NCI-H2029 treated with DMSO at 0.1 percent for 48 hours (cell line): ENCODE measurements around the gene TRIM33.
"Not testable (repeated sequence)": the region's sequence is repeated elsewhere in the genome, so short reads cannot be mapped to it uniquely, and the experiment has no call there.

Experiments
- DNase-seq: peaks from one replicate; lab custom pipeline; 2025; lab: John Stamatoyannopoulos, UW

The TRIM33 gene

DNA sequence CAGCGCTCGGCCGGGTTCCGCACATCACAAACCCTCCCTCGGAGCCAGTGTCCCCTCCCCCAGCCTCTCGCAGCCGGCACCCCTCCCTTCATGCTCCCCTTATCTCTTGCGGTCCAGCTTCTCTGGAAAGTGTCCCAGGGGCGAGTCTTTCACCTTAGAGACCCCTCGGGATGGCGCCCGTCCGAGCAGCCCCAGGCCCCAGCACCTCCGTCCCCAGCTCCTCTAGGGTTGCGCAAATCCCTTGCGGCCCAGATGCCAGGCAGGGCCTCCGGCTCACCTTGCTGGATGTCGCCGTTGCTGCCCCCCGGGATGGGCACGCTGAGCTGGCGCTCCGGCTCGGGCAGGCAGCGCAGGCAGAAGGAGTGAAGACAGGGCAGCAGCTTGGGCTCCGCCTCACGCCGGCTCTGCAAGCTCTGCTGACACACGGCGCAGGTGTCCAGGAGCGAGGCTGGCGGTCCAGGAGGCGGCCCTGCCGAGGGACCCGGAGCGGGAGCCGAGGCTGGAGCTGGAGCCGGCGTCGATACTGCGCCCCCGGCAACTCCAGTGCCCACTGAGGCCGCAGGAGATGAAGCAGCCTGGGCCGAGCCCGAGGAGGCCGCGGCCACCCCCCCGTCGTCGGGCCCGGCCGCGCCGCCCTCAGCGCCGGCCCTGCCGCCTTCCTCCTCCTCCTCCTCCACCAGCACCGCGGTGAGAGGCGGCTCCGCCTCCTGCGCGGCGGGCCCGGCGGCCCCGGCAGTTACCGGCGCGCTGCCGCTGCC lies 550 bp downstream of the TRIM33 start:
- DNase-seq = no peak

DNA sequence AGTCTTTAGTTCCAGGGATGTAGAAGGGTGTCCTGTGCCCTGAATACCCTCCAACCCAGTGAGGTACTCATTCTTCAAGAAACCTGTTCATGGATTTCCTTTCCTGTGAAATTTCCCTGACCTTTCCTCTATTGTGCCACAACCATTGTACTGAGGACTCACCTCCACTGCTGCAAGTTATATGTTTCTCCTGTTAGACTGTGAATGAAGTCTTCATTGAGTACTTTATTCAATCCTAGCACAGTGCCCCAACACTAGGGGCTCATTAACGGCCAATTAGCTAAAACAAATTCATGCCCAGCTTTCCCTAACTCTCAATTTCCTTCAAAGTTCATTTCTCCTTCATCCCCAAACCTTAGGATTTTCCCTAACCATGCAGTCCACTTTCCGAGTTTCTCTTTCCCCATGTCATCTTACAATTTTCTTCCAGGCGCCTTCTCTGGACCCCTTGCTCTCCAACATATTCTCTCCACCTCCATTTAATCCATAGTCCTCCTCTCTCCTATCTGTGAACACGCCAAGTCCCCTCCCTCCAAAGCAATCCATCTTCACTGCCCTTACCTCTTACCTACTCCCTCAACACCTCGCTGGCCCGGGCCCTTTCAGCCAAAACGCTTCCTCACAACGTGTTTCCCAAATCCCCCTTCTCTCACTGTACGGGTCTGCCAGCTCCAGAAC lies 1.3 kb downstream of the TRIM33 start:
- no peak for DNase-seq

DNA sequence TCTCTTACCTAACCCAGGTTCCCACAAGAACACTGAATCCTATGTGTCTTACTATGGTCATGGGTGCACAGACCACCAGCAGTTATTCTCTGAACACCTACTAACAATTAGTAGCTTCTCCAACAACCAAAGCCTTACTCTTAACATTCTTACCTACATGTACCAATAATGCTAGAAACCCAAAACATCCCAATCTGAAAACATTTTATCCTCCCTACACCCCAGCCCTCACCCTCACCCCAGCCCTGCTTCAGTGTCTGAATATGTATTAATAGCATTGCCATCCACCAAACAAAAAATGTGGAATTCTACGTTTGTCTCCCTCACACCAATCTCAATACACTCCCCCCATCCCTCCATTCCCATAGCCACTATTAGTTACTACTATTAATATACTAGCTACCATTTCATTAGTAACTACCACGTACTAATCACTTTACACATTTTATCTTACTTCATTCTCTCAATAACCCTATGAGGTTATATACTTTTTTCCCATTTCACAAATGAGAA lies 2.6 kb downstream of the TRIM33 start:
- DNase-seq = no peak

DNA sequence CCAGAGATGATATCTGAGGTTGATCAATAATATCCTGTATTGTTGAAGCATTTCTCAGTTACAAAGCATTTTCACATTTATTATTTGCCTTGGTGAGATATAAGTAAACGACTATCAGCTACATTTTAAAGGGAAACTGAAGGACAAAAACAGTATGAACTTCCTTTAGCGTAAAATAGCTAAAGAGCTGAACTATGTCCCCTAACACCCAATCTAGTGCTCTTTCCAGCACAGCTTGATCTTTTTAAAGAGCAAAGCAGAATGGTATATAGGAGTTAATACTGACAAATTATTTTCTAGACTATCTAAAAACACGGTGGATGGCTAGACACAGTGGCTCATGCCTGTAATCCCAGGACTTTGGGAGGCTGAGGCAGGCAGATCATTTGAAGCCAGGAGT lies 3.5 kb downstream of the TRIM33 start:
- DNase-seq = no peak

DNA sequence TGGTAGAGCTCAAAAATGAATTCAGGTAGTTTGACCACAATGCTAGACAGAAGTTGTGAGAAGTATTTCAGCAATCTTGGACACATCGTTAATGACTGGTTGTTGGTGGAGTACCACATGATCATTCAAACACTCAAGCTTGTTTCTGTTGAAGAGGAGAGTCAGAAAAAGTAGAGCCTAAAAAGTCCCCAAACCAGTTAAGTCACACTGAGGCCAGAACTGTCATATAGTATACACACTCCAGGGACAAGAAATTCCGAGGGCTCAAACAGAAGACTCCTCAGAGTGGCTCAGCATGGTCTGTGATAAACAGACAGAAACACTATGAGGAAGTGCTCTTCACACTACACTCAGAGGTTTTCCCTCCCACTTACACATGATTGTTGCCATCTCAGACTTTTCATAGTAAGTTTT lies 5.8 kb downstream of the TRIM33 start:
- no peak for DNase-seq

DNA sequence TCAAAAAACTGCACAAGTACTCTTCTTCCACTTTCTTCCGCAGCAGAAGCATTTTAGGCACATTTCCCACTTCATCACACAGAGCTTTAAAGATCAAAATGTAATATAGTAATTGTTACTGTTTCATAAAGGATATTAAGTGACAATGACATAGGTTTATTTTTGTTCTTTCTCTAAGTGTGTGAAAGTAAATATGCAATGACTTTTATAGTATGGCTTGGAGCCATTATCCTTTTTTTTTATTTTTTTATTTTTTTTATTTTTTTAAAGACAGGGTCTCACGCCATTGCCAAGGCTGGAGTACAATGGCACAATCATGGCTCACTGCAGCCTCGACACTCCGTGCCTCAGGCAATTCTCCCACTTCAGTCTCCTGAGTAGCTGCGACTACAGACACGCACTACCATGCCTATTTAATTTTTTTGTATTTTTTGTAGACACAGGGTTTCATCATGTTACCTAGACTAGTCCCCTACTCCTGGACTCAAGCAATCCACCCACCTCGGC lies 7.0 kb downstream of the TRIM33 start:
- DNase-seq = no peak

DNA sequence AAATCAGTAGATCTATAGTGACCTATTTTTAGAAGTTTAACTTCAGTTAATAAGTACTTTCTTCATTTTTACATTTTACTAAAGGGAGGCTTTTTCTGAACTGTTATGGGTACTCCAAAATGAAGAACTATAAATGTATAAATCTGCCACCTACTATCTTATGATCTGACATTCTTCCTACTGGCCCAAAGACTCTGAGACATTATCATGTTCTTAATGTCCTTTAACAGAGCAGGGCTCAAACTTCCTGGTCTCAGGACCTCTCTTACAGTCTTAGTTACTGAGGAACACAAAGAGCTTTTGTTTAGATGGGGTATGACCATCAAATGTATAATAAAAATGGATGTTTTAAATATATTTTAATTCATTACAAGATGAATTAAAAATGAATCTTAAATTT lies 8.9 kb downstream of the TRIM33 start:
- no peak for DNase-seq

DNA sequence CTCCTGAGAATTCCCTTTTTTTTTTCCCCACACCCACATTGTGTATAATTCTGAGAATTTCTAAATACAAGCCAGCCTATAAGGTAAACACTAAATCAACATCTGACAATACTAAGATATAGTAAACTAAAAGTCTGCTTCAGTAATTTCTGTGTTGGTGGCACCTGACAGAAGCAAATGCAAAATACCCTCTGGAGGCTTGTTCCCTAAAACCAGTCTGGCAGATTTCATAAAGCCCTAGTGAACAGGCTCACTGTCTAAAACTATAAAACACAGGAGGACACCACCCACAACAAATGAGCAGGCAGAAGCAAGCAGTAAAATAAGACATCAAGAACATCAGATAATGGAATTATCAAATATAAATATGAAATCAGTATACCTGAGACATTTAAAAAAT lies 11.5 kb downstream of the TRIM33 start:
- DNase-seq = no peak

DNA sequence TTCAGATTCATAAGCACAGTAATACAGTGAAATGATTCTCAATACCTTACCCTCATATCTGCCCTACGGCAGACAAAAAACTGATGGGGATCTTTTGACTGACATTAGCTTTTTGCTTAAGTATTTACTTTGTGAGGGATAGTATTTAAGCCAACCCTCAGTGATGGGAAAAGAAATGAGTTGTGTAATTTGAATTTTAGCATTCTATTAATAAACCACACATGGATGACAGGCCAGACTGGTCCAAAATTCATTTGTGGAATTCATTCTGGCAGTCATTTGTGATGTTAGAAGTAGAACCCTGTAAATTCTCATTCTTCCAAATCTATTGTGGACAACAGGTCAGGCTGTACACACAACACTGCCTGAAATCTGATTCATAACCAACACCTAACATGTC lies 14.9 kb downstream of the TRIM33 start:
- DNase-seq = no peak

DNA sequence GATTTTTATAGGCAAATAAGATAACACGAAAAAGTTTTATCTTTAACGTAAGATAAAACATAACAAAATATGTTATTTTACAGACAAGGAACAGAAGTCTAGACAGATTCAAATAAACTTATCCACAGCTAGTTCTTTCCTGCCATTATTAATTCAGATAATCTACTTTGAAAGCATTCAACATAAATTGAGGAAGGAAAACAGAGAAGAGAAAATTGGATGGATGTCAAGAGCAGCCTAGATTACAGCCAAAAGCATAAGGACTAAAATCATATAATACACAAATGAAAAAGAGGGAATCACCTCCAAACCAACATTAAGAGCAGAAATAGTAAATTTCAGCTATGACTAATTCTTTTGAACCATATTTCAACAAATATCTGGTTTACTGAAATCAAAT lies 15.5 kb downstream of the TRIM33 start:
- DNase-seq = no peak

DNA sequence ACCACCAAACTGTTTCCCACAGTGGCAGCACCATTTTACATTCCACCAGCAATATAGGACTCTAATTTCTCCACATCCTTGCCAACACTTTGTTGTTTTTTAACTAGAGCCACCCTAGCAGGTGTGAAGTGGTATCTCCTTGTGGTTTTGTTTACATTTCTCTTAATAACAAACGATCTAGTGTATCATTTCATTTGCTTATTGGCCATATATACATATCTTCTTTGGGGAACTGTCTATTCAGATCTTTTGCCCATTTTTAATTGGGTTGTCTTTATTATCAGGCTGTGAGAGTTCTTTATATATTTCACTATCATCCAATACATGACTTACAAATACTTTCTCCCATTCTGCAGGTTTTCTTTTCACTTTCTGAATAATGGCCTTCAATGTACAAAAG lies 18.0 kb downstream of the TRIM33 start:
- DNase-seq = no peak

DNA sequence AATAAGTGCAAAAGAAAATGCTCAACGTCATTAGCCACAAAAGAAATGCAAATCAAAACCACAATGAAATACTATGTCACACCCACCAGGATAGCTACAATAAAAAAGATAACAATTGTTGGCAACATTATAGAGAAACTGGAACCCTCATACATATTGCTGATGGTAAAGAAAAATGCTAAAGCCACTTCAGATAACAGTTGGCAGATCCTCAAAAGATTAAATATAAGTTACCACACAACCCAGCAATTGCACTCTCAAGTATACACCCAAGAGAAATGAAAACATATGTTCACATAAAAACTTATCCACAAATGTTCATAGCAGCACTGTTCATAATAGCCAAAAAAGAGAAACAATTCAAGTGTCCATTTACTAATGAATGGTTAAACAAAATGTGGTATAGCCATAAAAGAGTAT lies 20.7 kb downstream of the TRIM33 start:
- no peak for DNase-seq

DNA sequence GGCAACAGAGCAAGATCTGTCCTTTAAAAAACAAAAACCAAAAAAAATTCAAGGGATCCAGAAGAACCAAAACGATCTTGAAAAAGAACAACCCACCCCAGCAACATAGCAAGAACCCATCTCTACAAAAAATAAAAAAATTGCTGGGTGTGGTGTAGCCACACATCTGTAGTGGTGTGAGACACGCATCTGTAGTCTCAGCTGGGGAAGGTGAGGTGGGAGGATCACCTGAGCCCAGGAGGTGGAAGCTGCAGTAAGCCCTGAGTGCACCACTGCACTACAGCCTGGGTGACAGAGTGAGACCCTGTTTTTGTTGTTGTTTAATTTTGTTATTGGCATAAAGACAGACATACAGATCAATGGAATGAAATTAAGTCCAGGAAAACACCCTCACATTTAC lies 22.3 kb downstream of the TRIM33 start:
- DNase-seq = no peak

DNA sequence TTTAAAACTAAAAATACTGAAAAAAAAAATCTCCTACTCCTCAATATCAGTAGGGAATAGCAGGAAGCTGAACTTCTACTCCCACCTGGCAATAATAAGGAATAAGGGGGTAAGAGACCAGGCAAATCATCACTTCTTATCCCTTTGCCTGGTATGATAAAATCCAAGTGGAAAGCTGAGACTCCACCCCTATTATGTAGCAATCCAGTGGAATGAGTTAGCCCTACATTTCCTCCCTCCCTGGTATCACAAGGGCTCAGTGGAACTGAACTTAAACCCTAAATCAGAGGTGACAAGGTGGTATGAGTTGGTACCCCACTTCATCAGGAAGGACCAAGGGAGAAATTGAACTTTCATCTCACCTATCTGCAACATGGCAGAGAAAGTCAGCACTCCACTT lies 25.7 kb downstream of the TRIM33 start:
- DNase-seq = no peak

DNA sequence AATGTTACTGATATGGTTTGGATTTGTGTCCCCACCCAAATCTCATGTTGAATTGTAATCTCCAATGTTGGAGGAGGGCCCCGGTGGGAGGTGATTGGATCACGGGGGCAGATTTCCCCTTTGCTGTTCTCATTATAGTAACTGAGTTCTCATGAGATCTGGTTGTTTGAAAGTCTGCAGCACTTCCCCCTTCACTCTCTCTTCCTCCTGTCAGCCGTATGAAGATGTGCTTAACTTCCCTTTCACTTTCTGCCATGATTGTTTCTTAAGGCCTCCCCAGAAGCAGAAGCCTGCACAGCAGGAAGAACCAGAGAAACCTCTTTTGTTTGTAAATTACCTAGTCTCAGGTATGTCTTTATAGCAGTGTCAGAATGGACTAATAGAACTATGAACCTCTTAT lies 28.4 kb downstream of the TRIM33 start:
- DNase-seq = no peak

DNA sequence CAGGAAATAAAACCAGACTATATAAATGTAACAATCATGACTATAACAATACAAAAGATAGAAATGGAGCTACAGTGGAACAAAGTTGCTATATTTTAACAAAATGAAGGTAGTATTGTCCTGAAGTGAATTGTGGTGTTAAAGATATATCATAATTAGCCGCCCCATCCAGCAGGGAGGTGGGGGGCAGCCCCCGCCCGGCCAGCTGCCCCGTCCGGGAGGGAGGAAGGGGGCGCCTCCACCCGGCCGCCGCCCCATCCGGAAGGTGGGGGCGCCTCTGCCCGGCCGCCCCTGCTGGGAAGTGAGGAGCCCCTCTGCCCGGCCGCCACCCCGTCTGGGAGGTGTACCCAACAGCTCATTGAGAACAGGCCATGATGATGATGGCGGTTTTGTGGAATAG lies 31.4 kb downstream of the TRIM33 start:
- DNase-seq = not testable (repeated sequence)

DNA sequence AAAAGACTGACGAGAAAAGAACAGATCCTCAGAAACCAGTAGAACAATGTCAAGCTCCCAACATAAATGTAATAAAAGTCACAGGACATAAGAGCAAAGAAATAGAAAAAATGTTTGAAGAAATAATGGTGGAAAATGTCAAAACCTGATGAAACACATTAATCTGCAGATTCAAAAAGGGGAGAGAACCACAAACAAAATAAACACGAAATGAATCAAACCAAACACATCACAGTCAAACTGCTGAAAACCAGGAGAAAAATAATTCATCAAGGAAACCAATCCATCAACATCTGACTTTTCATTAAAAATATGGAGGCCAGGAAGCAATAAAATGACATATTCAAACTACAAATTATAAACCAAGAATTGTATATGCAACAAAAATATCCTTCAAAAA lies 31.9 kb downstream of the TRIM33 start:
- DNase-seq = no peak

DNA sequence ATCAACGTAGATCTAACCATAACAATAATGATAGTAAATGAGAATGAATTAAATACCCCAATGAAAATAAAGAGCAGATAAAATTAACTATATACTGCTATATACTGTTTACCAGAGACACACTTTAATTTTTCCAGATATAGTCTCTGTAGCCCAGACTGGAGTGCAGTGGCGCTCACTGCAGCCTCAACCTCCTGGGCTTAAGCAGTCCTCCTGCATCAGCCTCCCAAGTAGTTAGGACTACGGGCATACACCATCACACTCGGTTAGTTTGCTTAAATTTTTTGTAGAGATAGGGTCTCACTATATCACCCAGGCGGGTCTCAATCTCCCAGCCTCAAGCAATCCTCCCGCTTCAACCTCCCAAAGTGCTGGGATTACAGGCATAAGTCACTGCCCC lies 37.2 kb downstream of the TRIM33 start:
- no peak for DNase-seq

DNA sequence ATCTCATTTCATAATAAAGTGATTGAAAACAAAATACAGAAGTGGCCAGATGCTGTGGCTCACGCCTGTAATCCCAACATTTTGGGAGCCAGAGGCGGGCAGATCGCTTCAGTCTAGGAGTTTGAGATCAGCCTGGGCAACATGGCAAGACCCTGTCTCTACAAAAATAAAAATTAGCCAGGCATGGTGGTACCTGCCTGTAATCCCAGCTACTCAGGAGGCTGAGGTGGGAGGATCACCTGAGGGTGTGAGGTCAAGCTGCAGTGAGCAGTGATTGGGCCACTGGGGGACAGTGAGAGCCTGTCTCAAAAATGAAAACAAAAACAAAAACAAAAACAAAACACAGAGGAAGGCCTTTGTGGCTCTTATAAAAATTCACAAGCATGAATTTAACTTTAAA lies 38.6 kb downstream of the TRIM33 start:
- DNase-seq = no peak

DNA sequence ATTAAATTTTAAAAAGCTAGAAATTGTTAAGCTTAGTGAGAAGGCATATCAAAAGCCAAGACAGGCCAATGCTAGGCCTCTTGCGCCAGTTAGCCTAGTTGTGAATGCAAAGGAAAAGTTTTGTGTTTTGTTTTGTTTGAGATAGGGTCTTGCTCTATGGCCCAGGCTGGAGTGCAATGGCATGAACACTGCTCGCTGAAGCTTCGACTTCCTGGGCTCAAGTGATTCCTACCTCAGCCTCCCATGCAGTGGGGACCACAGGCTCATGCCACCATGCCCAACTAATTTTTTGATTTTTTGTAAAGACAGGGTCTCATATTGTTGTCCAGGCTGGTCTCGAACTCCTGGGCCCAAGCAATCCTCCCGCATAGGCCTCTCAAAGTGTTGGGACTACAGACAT lies 40.3 kb downstream of the TRIM33 start:
- DNase-seq = no peak

DNA sequence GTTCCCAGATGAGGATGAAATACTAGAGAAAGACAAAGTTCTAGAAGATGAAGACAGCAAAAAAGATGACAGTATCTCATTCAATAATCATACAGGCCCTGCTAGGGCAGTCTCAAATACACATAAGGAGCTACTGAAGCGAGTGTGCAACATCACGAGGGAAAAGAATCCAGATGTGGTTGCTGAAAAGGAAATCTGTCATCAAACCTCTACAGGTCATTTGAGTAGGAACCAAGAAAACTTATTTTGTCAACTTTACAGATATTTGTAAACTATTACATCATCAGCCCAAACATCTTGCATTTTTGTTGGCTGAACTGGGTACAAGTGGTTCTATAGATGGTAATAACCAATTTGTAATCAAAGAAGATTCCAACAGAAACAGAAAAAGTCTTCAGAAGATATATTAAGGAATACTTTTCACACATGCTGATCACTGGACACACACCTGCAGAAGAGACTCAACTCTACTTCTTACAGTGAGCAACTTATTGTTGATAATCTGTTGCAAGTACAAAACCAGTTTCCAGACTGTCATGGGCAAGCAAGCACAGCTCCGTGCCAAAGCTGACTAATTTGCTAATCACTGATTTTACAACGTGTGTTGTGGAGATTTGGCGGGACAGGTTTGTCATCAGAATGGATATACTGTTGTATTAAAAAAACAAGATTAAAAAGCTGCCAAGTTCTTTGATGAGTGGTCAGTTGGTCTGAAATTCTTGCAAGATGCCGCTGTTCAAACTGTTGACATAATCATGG lies 42.1 kb downstream of the TRIM33 start:
- DNase-seq = no peak

DNA sequence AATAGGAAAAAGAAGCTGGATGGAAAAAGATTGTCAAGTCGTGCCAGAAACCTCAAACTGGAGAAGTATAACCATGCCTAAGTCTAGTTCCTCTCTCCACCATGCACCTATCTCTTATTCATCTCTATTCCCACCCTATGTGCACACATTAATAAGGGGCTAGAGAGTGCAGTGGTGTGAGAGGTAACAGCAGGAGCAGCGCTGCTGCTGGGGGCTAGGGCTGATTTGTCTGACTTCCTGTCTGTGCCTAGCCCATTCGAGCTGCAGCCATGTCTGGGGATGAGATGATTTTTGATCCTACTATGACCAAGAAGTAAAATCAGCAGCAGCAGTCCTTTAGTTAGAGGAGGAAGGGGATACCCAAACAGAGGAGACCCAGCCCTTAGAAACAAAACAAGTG lies 43.0 kb downstream of the TRIM33 start:
- DNase-seq = no peak

DNA sequence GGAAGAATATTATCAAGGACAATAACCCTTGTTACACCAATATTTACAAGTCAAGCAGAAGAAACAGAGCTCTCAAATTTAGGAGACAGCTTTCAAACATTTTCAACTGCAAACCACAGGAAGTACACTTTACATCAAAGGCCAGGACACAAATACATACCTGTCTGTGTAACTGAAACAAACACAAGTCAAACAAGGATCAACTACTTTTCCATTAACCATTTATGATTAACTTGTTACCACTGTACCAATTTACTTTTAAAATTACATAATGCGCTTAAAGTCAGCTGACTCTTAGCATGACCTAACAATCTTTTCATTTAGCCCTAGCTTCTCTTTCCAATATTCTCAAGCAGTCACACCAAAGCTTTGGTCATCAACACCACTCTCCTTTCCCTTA lies 43.5 kb downstream of the TRIM33 start:
- no peak for DNase-seq
